Activated CD4-positive, alpha-beta memory T cell treated with anti-CD3 and anti-CD28 coated beads, Interleukin-2, amount 10 ng/mL, durations not matched to agents 7 days and 5 days (primary cell): ENCODE measurements around the gene WASF2. TPM values are rescaled to one million over a fixed set of nuclear protein-coding genes. Genes with fewer than 3 reads are reported as not detected.
A peak's percentile ranks its signal among the peaks of the same experiment; 100 is the strongest.
"Not testable (repeated sequence)": the region's sequence is repeated elsewhere in the genome, so short reads cannot be mapped to it uniquely, and the experiment has no call there.

Experiments used
- CTCF ChIA-PET: fragments of 350-600 bp; sonication (Branson Sonifier 250); formaldehyde crosslinking; loops from one replicate; lab custom pipeline; 2021; ENCODE audit warnings: antibody characterized with exemption, inconsistent platforms; lab: Charles Lee
- POLR2A ChIA-PET: fragments of 350-600 bp; sonication (Branson Sonifier 250); formaldehyde crosslinking; loops from one replicate; lab custom pipeline; 2021; ENCODE audit warnings: antibody characterized with exemption; lab: Charles Lee
- DNase-seq: peaks from one replicate; pipeline ENCODE4 v3.0.0-alpha.2; 2020
- H3K27ac Mint-ChIP-seq: one replicate; pipeline ENCODE4 v1.8.0; 2021; ENCODE audit warnings: mild to moderate bottlenecking, mixed read lengths
- H3K27me3 Mint-ChIP-seq: one replicate; pipeline ENCODE4 v1.8.0; 2021; ENCODE audit warnings: mixed read lengths
- H3K36me3 Mint-ChIP-seq: one replicate; pipeline ENCODE4 v1.8.0; 2021; ENCODE audit warnings: low read depth, mixed read lengths
- H3K4me1 Mint-ChIP-seq: one replicate; pipeline ENCODE4 v1.8.0; 2021; ENCODE audit warnings: mixed read lengths
- H3K4me3 Mint-ChIP-seq: one replicate; pipeline ENCODE4 v1.8.0; 2021; ENCODE audit warnings: mild to moderate bottlenecking, mixed read lengths
- H3K9me3 Mint-ChIP-seq: one replicate; pipeline ENCODE4 v1.8.0; 2021; ENCODE audit warnings: mixed read lengths
- total RNA-seq, 2 experiments: library from RNA; stranded (reverse); gene quantifications; one replicate each; pipeline ENCODE4 v1.2.3, GENCODE V29; 2021

The WASF2 gene
- 100 to 1,000 TPM; 150 TPM for total RNA-seq

GRCh38 chr1:27489973-27490741 is at the start of gene WASF2:
Gene WASF2 (minus strand): TSS chr1:27490167. CDS start chr1:27428890, 61,277 bp downstream.
- H3K9me3 Mint-ChIP-seq = no peaks in the 10 kb centered on the region
- H3K4me1 Mint-ChIP-seq = peaks cover 42% of the 10 kb centered on the region
- H3K36me3 Mint-ChIP-seq = peaks cover 10% of the 10 kb centered on the region
- H3K27me3 Mint-ChIP-seq = no peaks in the 10 kb centered on the region
- DNase-seq = peak; percentile 98
- ChIA-PET POLR2A (interaction anchor here (0.6 to 5.9 kb wide), 37 partner anchors 9 to 336 kb away, joined by 3 to 43 read pairs (median 5); partner anchors contain the start of genes FAM76A, SLC9A1 and WDTC1), CTCF (interaction anchor here (0.6 to 2.6 kb wide), 11 partner anchors 18 to 173 kb away, joined by 3 to 14 read pairs (median 4); no protein-coding TSS in a partner anchor)
- H3K4me3 Mint-ChIP-seq = peak within 1 kb of the TSS; percentile 94
- peak within 1 kb of the TSS; percentile 96 for H3K27ac Mint-ChIP-seq

GRCh38 chr1:27538793-27539192 is 48.8 kb upstream of the WASF2 start:
- Mint-ChIP-seq H3K4me1 (peaks cover 11% of the 10 kb centered on the region), H3K27me3 (no peaks in the 10 kb centered on the region), H3K9me3 (no peaks in the 10 kb centered on the region), H3K4me3 (no peak overlapping the region), H3K27ac (no peak overlapping the region), H3K36me3 (no peaks in the 10 kb centered on the region)
- no peak for DNase-seq
- CTCF ChIA-PET = interaction anchor here (0.7 to 1.4 kb wide), 4 partner anchors 16 to 1260 kb away, joined by 3 to 4 read pairs (median 3); no protein-coding TSS in a partner anchor
- POLR2A ChIA-PET = no interaction called here

GRCh38 chr1:27538305-27538676 is 48.3 kb upstream of the WASF2 start:
- H3K36me3 Mint-ChIP-seq, POLR2A ChIA-PET, H3K4me1 Mint-ChIP-seq, H3K27me3 Mint-ChIP-seq, H3K27ac Mint-ChIP-seq, H3K9me3 Mint-ChIP-seq, DNase-seq, H3K4me3 Mint-ChIP-seq: not testable (repeated sequence)
- CTCF ChIA-PET = interaction anchor here (0.7 to 1.4 kb wide), 4 partner anchors 15 to 1261 kb away, joined by 3 to 4 read pairs (median 3); no protein-coding TSS in a partner anchor

GRCh38 chr1:27536767-27537166 is 46.8 kb upstream of the WASF2 start:
- H3K36me3 Mint-ChIP-seq = peaks cover 8% of the 10 kb centered on the region
- POLR2A ChIA-PET = interaction anchor here (1.0 kb wide), 1 partner anchor 11 kb away, joined by 3 read pairs; no protein-coding TSS in a partner anchor
- H3K4me1 Mint-ChIP-seq = peaks cover 20% of the 10 kb centered on the region
- DNase-seq = no peak
- H3K9me3 Mint-ChIP-seq = no peaks in the 10 kb centered on the region
- CTCF ChIA-PET = interaction anchor here (0.7 kb wide), 1 partner anchor 65 kb away, joined by 3 read pairs; no protein-coding TSS in a partner anchor
- H3K4me3 Mint-ChIP-seq = no peak overlapping the region
- no peak overlapping the region for H3K27ac Mint-ChIP-seq
- H3K27me3 Mint-ChIP-seq = no peaks in the 10 kb centered on the region

GRCh38 chr1:27536010-27536757 is 46.2 kb upstream of the WASF2 start:
- no peak for DNase-seq
- Mint-ChIP-seq H3K4me3 (no peak overlapping the region), H3K4me1 (peaks cover 22% of the 10 kb centered on the region), H3K27me3 (no peaks in the 10 kb centered on the region), H3K27ac (no peak overlapping the region), H3K9me3 (no peaks in the 10 kb centered on the region), H3K36me3 (peaks cover 8% of the 10 kb centered on the region)
- ChIA-PET POLR2A (interaction anchor here (1.0 kb wide), 1 partner anchor 11 kb away, joined by 3 read pairs; no protein-coding TSS in a partner anchor), CTCF (interaction anchor here (0.7 kb wide), 1 partner anchor 65 kb away, joined by 3 read pairs; no protein-coding TSS in a partner anchor)

GRCh38 chr1:27535386-27535785 is 45.4 kb upstream of the WASF2 start:
- H3K4me3 Mint-ChIP-seq = no peak overlapping the region
- CTCF ChIA-PET = no interaction called here
- no peaks in the 10 kb centered on the region for H3K9me3 Mint-ChIP-seq
- H3K27ac Mint-ChIP-seq = no peak overlapping the region
- POLR2A ChIA-PET = no interaction called here
- DNase-seq = no peak
- H3K27me3 Mint-ChIP-seq = no peaks in the 10 kb centered on the region
- H3K36me3 Mint-ChIP-seq = peaks cover 8% of the 10 kb centered on the region
- H3K4me1 Mint-ChIP-seq = peaks cover 19% of the 10 kb centered on the region

GRCh38 chr1:27531959-27532685 is 42.2 kb upstream of the WASF2 start:
- CTCF ChIA-PET = interaction anchor here (1.0 kb wide), 1 partner anchor 237 kb away, joined by 3 read pairs; no protein-coding TSS in a partner anchor
- Mint-ChIP-seq H3K4me1 (peaks cover 28% of the 10 kb centered on the region), H3K36me3 (peaks cover 8% of the 10 kb centered on the region), H3K9me3 (no peaks in the 10 kb centered on the region), H3K4me3 (no peak overlapping the region), H3K27ac (no peak overlapping the region), H3K27me3 (peaks cover 4% of the 10 kb centered on the region)
- POLR2A ChIA-PET = no interaction called here
- DNase-seq = no peak

GRCh38 chr1:27530192-27530591 is 40.2 kb upstream of the WASF2 start:
- Mint-ChIP-seq H3K4me1 (peaks cover 46% of the 10 kb centered on the region), H3K9me3 (no peaks in the 10 kb centered on the region), H3K27me3 (peaks cover 4% of the 10 kb centered on the region), H3K27ac (no peak overlapping the region), H3K4me3 (no peak overlapping the region), H3K36me3 (peaks cover 8% of the 10 kb centered on the region)
- no peak for DNase-seq
- CTCF ChIA-PET = interaction anchor here (0.6 kb wide), 1 partner anchor 117 kb away, joined by 4 read pairs; no protein-coding TSS in a partner anchor
- POLR2A ChIA-PET = no interaction called here

GRCh38 chr1:27529704-27530018 is 39.7 kb upstream of the WASF2 start:
- no peaks in the 10 kb centered on the region for H3K9me3 Mint-ChIP-seq
- peaks cover 49% of the 10 kb centered on the region for H3K4me1 Mint-ChIP-seq
- peaks cover 4% of the 10 kb centered on the region for H3K27me3 Mint-ChIP-seq
- no peak overlapping the region for H3K4me3 Mint-ChIP-seq
- no peak for DNase-seq
- ChIA-PET POLR2A (no interaction called here), CTCF (no interaction called here)
- no peak overlapping the region for H3K27ac Mint-ChIP-seq
- peaks cover 8% of the 10 kb centered on the region for H3K36me3 Mint-ChIP-seq

- H3K4me1 Mint-ChIP-seq = peaks cover 55% of the 10 kb centered on the region
- ChIA-PET POLR2A (no interaction called here), CTCF (no interaction called here)
- H3K27me3 Mint-ChIP-seq = peaks cover 4% of the 10 kb centered on the region
- peaks cover 8% of the 10 kb centered on the region for H3K36me3 Mint-ChIP-seq
- DNase-seq = no peak
- H3K4me3 Mint-ChIP-seq = no peak overlapping the region
- no peak overlapping the region for H3K27ac Mint-ChIP-seq
- no peaks in the 10 kb centered on the region for H3K9me3 Mint-ChIP-seq
These were observed 39.1 kb upstream of the WASF2 start for GRCh38 chr1:27528818-27529703.

GRCh38 chr1:27527890-27528817 is 38.2 kb upstream of the WASF2 start:
- ChIA-PET CTCF (no interaction called here), POLR2A (interaction anchor here (0.6 to 1.0 kb wide), 2 partner anchors 29 to 67 kb away, joined by 3 read pairs; no protein-coding TSS in a partner anchor)
- Mint-ChIP-seq H3K27me3 (peaks cover 4% of the 10 kb centered on the region), H3K9me3 (no peaks in the 10 kb centered on the region), H3K4me1 (peaks cover 61% of the 10 kb centered on the region), H3K4me3 (peak overlapping the region; percentile 44), H3K27ac (no peak overlapping the region), H3K36me3 (peaks cover 8% of the 10 kb centered on the region)
- DNase-seq = peak; percentile 28
